ENCODE results near the gene TMEM30A.

The TMEM30A gene

DNA sequence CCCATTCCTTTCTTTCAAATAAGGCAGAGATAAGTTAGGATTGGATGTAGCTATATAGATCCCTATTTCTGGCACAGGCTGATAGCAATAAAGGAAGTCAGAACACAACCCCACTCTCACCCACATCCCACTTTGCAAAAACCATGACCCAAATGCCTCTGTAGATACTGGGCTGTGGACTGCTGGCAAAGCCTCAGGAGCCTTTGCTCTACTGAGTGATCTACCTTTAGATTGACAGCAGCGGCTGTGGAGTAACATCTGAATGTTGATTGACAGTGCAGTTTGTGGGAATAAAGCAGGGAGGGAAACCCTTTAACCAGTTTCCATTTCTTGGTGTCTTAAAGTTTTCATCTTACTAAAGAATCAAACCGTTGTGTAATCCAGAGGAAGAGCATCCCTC, 6.7 kb upstream of the TMEM30A start:
- DNase-seq: no peak

DNA sequence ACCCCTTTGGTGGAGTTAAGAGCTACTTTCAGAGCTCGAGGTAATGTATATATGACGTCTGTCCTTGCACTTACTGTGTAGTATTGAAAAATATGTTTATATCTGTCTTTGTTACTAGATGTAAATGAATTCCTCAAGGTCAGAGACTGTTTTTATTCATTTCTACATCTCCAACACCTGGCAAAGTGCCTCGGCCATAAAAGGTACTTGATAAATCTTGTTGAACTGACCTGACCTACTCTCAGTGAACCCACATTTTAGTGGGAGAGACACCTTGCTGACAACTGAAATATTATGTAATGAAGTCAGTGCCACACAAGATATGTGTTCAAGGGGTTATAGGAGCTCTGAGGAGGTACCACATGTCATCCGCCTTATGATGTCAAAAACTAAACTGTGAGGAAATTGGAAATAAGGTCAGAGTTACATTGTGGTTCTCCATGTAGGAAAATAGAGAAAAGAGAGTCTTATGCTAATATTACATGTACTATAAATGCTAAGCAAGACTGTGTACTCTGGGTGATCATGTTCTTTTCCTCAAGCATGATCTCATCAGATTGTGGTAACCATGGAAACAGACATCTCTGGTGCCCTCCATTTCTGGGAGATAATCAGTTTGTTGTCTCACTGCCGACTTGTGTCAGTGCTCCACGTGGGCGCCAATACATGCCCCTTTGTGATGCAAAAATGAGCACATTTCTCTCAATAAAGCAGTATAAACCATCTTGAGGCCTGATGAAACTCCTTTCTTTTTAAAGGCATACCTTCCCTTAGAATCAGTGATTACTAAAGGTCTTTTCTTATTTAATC, 5.7 kb upstream of the TMEM30A start:
- DNase-seq: no peak

- no peak for DNase-seq
These were observed 3.4 kb upstream of the TMEM30A start for GRCh38 chr6:75288023-75288422.

DNA sequence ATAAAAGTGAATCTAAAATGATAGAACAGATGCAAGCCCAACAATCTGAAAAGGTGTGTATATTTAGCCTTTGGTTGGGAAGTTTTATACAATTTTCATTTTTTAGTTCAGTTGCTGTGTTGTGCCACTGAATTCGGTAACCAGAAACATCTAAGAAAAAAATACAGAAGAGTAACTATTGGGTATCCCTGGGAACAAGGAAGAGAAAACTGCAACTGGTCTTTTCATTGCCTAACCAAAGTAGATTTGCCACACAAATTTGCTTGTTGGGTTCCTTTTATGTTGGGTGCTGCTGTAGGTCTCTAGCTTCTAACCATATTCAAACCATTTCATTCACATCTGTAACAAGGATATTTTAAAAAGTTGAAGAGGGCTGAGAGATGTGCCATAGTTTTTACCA, 2.8 kb upstream of the TMEM30A start:
- DNase-seq: no peak

DNA sequence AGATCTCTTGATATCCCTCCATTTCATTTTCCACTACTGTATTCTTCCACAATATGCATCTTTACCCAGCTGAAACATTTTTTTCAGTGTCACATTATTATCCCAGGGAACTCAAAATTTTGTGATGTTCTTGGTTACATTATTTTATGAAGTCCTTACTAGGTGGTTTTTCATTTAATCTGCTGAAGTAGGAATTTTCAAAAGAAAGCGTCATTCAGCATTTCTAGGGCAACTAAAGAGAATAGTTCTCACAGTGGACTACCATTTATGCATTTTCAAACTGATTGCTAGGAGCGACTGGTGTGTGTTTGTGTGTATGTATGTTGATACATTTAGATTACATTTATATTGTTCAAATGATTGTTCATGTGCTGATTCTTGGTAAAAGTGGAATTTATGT, 2.4 kb upstream of the TMEM30A start:
- no peak for DNase-seq

- no peak for DNase-seq
These were observed 669 bp upstream of the TMEM30A start for GRCh38 chr6:75285283-75285639.

DNA sequence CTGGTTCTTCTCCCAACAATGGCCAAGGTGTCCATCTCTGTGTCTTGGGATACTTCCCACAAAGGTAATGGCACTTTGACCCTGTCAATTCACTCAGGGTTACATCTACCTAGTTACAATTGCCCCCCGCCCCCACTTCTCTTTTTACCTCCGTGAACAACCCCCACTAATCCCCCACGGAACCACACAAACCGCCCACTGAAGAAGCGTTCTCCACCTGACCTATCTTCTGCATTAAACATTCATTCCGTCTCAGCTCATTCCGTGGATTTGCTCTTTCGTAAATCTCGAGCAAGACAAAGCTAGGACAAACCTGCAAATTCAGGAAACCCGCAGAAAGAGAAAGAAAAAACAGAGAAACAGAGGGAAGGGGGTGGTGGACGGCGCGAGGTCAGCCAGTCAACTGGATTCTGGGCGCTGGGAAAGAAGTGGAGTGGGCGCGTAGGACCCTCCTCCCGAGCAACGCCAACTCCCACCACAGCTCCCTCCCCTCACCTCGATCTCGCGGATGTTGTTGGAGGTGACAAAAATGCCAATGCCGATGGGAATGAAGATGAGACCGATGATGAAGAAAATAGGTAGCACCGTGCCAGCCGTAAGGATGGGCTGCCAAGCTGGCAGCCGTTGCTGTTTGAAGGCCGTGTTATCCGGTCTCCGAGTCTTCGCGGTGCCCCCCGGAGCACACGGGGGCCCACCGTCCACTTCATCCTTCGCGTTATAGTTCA, 523 bp downstream of the TMEM30A start:
- peak; percentile 3 for DNase-seq

DNA sequence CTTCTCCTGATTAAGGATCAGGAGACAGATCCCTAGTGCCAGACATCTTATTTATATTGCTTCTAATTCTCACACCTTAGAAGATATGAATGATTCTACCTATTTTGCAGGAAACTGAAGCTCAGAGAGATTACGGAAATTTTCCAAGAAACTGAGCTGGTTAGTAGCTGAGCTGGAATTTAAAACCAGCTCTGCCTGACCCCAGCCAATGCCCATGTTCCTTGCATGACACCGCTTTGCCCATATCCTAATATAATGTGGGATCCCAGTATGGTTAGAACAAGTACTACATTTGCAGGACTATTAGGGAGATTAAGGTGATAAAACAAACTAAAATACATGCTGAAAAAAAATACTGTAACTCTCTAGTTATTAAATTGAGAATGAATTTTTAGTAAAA, 1.9 kb downstream of the TMEM30A start:
- DNase-seq: no peak

- DNase-seq: no peak
These were observed 2.9 kb downstream of the TMEM30A start for GRCh38 chr6:75281653-75282052.

- DNase-seq: no peak
These were observed 4.3 kb downstream of the TMEM30A start for GRCh38 chr6:75280131-75280855.

- no peak for DNase-seq
These were observed 5.2 kb downstream of the TMEM30A start for GRCh38 chr6:75279418-75279817.

GRCh38 chr6:75278474-75279077, 6.0 kb downstream of the TMEM30A start:
- no peak for DNase-seq

GRCh38 chr6:75275067-75275466, 9.5 kb downstream of the TMEM30A start:
- no peak for DNase-seq

- DNase-seq: no peak
These were observed 11.6 kb downstream of the TMEM30A start for GRCh38 chr6:75273009-75273408.

DNA sequence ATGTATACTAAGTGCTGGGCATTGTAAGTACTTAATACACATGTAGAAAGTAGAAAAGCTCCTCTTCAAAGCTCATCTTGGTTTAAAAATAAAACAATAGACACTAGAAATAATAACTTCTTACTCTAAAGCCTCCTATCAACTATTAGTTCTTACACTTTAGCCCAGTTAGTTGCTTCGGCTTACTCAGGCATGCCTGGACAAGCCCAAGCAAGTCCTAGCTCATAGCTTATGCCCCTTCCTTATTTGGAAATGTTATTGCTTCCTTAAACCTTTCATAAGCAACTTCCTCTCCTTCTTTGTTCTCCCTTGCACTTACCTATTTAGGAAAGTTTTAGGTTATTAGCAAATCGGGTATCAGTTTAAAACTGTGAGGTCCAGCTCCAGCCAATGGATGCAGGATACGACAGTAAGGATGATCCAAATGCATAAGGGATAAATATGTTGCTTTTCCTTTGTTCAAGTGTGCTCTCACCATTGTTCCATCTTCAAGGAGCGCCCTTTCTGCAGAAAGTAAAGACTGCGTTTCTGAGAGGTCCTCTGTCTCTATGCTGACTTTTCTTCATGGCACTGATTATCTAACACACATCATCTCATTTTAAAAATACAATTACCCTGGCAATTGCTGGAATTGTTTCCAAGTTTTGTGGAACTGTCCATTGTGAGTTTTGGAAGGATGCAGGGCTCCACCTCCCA, 12.3 kb downstream of the TMEM30A start:
- no peak for DNase-seq

DNA sequence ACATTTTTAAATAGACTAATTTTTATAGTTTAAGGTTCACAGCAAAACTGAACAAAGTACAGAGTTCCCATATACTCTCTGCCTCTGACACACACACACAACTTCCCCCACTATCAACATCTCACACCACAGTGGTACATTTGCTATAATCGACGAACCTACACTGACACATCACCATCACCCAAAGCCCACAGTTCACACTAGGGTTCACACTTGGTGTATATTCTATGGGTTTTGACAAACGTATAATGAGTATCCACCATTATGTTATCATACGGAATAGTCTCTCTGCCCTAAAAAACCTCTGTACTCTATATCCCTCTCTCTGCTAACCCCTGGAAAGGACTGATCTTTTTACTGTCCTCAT, 15.6 kb downstream of the TMEM30A start:
- no peak for DNase-seq

- DNase-seq: no peak
These were observed 16.2 kb downstream of the TMEM30A start for GRCh38 chr6:75268121-75268987.

GRCh38 chr6:75267461-75267860, 17.1 kb downstream of the TMEM30A start:
- no peak for DNase-seq

DNA sequence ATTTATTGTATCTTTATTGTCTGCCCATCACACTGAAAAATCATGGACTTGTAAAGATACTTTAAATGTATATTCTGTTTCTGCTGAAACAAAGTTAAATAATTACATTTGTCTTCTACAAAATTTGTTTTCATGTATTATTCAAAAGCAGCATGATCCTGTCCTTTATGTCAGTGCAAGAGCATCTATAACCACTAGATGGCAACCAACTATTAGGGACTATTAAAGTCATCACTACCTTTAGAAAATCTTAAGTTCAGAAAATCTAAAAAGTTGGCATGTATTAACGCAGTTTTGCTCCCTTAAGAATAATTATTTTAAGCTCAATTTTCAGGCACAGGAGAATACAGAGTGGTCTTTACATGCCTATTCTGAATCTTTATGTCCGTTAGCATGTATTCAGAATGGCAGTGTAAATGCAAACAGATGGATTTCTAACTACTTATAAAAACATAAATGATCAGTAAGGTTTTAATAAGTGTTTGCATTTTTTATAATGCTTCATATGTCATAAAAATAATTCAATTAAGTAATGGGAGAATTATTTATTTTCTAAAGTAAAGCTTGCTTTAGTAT, 17.8 kb downstream of the TMEM30A start:
- DNase-seq: peak; percentile 37

GRCh38 chr6:75263401-75263750, 21.2 kb downstream of the TMEM30A start:
- DNase-seq: no peak

DNA sequence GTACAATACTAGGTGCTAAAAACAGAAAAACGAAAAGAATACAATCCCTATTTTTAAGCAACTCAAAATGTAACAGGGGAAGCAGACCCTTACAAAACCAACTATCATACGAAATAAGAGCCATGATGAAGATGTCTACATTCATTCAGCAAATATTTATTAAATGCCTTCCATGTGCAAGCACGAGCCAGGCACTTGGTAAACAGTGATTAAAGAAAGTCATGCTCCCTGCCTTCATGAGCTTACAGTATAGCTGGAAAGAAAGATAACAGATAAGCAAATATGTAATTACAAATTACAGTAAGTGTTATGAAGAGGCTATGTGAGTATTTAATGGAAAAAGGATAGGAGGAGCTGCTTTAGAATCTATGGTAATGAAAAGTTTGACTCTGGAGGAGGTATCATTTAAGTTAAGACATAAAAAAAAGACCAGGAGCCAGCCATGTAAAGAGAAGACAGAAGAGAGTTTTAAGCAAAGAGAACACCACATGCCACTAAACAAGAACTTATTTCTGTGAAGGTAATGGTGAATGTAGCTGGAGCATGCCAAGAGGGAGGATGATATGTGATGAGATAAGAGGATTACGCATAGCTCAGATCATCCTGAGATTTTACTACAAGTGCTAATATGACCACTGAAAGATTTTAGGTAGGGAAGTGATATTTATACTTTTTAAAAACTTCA, 21.7 kb downstream of the TMEM30A start:
- DNase-seq: no peak

All from central memory CD4-positive, alpha-beta T cell (primary cell).